HL-60/S4 treated with phorbol 12-myristate 13-acetate at 8.2 ng/mL for 4 days and 3 days (cell line): ENCODE data around the gene ERCC8.

Experiments
- in situ Hi-C: fragments of 300-500 bp; cut with MboI; formaldehyde crosslinking; loops from 2 replicates; pipeline ENCODE4 v1.15.0; 2022; ENCODE audit warnings: low sequenced_read_pairs

The ERCC8 gene

DNA sequence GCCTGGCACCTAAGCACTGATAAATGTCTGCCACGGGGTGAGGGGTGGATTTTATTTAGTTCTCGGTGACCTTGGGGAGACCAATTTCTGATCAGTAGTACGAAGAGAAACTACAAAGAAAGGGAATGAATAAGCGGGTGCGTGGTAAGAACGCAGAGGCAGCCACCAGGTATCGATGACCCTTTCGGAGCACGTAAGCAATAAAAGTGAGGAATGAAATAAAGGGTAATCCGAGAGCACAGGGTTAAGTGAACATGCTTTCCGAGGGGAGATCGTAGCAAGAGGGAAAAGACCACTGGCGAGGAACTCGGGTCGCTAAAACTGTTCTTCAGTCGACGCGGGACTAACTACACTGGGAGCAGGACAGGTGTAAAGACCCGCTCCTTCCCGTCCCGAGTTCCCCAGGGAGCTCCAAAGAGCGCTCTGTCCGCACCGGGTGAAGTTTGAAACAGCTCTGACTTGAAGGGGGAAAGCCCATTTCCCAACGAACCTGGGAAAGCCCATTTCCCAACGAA is 101.9 kb downstream of the ERCC8 start:
- in situ Hi-C loops = no loop called here

DNA sequence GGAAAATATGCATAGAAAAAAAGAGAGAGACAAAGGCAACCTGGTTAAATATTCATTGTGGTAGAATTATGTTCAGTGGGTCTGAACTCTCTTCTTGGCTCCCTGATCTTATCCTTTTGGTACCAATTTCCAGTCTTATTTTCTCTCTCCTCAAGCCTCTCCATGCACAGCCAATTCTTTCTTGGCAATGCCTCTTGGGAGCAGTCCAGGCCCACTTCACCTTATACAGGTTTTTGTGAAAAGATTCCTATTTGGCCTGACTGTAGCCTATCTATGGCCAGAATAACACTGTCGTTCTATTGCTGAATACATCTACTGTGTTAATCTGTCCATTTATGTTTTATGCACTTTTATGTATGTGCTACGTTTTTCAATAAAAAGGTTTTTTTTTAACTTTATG is 103.5 kb downstream of the ERCC8 start:
- in situ Hi-C loops = no loop called here

DNA sequence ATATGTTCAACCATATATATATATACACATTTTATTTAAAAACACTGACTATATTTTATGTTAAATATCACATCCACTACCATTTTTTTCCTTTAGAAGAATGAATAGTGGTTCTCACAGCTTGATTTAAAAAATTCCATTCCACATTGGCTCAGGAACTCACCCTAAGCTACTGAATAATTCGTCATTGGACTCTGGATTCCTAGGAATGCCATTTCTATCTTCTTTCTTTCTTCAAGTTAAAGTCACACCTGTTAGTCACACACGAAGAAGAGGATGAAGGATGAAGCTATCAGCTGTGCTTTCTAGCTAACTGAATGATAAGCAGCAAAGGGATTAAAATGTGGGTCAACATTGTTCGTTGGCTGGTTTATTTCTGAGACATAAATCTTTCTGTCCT is 108.7 kb downstream of the ERCC8 start:
- in situ Hi-C loops = no loop called here

DNA sequence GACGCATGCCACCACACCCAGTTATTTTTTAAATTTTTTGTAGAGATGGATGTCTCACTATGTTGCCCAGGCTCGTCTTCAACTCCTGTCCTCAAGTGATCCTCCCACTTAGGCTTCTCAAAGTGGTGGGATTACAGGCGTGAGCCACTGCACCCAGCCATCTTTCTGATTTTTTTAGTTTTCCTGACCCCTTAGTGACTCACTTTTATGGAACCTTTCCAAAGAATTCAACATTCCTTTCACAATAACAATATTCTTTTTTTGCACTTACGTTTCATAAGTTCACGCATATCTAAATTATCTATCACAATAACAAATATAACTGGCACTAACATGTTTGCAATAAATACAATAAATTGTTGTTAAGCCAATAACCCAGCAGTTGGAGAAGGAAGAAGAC is 109.3 kb downstream of the ERCC8 start:
- in situ Hi-C loops = no loop called here

- in situ Hi-C loops = no loop called here
Observed at GRCh38 chr5:60833520-60833919, 111.3 kb downstream of the ERCC8 start.

- in situ Hi-C loops = no loop called here
Observed at GRCh38 chr5:60830581-60831127, 114.2 kb downstream of the ERCC8 start.

GRCh38 chr5:60829490-60830266 is 115.2 kb downstream of the ERCC8 start:
- in situ Hi-C loops = no loop called here

DNA sequence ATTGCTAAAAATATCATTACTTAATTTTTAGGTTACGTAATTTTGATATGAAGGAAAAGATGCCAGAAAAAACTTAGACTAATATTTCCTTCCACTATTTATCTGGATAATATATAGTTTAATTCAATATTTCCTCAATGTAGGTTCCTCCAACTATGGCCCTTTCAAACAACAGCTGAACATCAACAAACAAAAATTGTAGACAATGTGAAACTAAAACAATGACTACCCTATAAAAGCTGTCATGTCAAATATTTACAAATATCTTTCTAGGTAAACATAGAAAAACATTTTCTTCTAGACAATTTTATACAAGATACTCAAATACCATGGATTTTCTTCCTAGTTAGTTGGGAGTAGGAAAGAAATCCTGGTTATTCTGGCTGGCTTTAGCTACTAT is 117.7 kb downstream of the ERCC8 start:
- in situ Hi-C loops = no loop called here

DNA sequence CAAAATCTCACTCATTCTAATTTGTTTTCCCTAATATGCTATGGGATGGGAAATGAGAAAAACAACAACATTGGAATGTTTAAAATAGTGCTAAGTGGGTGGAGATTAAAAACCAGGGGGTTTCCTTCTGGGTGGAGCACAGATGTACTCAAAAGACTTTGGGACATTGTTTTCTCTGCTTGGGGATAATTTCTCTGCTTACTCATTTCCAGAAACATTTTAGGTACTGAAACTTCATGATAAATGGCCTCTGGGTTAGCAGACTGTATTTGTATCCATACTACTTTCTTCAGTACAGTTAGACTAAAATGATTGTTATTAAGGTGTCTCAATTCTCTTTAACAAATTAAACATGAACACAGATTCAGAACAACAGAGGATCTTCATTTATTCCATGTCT is 118.2 kb downstream of the ERCC8 start:
- in situ Hi-C loops = no loop called here
